ENCODE measurements around the gene SLC13A5. TPM values are rescaled to one million over a fixed set of nuclear protein-coding genes. Genes with fewer than 3 reads are reported as not detected.

Gene SLC13A5
- polyA plus RNA-seq, 1 of the 3 experiments (the other 2 are of a cell fraction) = not detected

GRCh38 chr17:6696906-6697305 lies 16.3 kb downstream of the SLC13A5 start:
- Histone ChIP-seq H4K20me1 (ENCODE audit: insufficient read depth) (no peaks in the 10 kb centered on the region), H3K79me2 (ENCODE audit: insufficient read depth) (no peaks in the 10 kb centered on the region), H3K4me1 (ENCODE audit: control insufficient read depth in 1 of 2, insufficient read depth in 2 of 2, low read depth in 1 of 2, low read length in 1 of 2) (no peaks in the 10 kb centered on the region), H3K4me2 (no peak overlapping the region), H3K27me3 (ENCODE audit: insufficient read depth) (peaks cover 68% of the 10 kb centered on the region), H3K9me3 (no peaks in the 10 kb centered on the region), H2AFZ (ENCODE audit: low read depth) (no peak overlapping the region), H3K4me3 (ENCODE audit: low read depth in 2 of 2, low read length in 1 of 2) (no peak overlapping the region), H3K27ac (ENCODE audit: low read depth in 2 of 2, low read length in 1 of 2) (no peak overlapping the region), H3K9ac (no peak overlapping the region), H3K9me2 (no peaks in the 10 kb centered on the region), H3F3A (replicated peaks; ENCODE audit: insufficient read depth) (no peaks in the 10 kb centered on the region), H3K36me3 (replicated peaks in 1 of 2; ENCODE audit: control insufficient read depth in 1 of 2, insufficient read depth in 2 of 2, low read length in 1 of 2) (no peaks in the 10 kb centered on the region)
- TF ChIP-seq RCOR1 (IDR thresholded peaks at IDR 0.05; ENCODE audit: low read length) (no peak), FOSL2 (IDR thresholded peaks at IDR 0.05; ENCODE audit: borderline replicate concordance, low read depth) (no peak), GATA2 (CRISPR knock-in tag; IDR thresholded peaks at IDR 0.05) (no peak), EP300 (IDR thresholded peaks at IDR 0.05; ENCODE audit: borderline replicate concordance in 1 of 2, low read depth in 1 of 2, low read length in 1 of 2) (no peak), MXI1 (IDR thresholded peaks at IDR 0.05; ENCODE audit: low read depth, low read length) (no peak), ZBTB33 (IDR thresholded peaks at IDR 0.05; ENCODE audit: borderline replicate concordance, low read depth) (no peak), RAD21 (IDR thresholded peaks at IDR 0.05; ENCODE audit: low read length) (no peak), USF1 (IDR thresholded peaks at IDR 0.05; ENCODE audit: borderline replicate concordance, low read depth) (no peak), POLR2AphosphoS5 (IDR thresholded peaks at IDR 0.05; ENCODE audit: low read depth, low read length) (no peak), CTCF (IDR thresholded peaks at IDR 0.05) (no peak), PBX3 (IDR thresholded peaks at IDR 0.05) (no peak), FOXM1 (IDR thresholded peaks at IDR 0.05; ENCODE audit: low read depth) (no peak), GABPA (IDR thresholded peaks at IDR 0.05; ENCODE audit: low read depth) (no peak), YY1 (IDR thresholded peaks at IDR 0.05; ENCODE audit: low read depth) (no peak)
- POLR2A ChIA-PET = no interaction called here
- WGBS (ENCODE audit: low lambda C conversion rate) = 0% methylated on average over 4 of the region's 5 CpGs
- CTCF ChIA-PET = no interaction called here
- DNase-seq = no peak

All from SK-N-SH (cell line).